Neuronal stem cell (in vitro differentiated cells): ENCODE results near the gene CCR1. TPM values are rescaled to one million over a fixed set of nuclear protein-coding genes. Genes with fewer than 3 reads are reported as not detected.

Experiments used
- DNase-seq: peaks from one replicate; pipeline ENCODE4 v3.0.0-alpha.2; 2013; ENCODE audit warnings: low spot score
- H2AFZ ChIP-seq: one replicate; pipeline ENCODE4 v1.6.1; 2013; ENCODE audit warnings: mild to moderate bottlenecking, low read length, inconsistent platforms
- H2AK5ac ChIP-seq: 2 replicates; pipeline ENCODE4 v1.6.1; 2013; ENCODE audit warnings: low read depth, mild to moderate bottlenecking, inconsistent platforms, low read length, moderate library complexity, mixed read lengths
- H2BK120ac ChIP-seq: 2 replicates; pipeline ENCODE4 v1.6.1; 2013; ENCODE audit warnings: low read depth, mild to moderate bottlenecking, inconsistent platforms, low read length, moderate library complexity, mixed read lengths
- H2BK12ac ChIP-seq: one replicate; pipeline ENCODE4 v1.6.1; 2013; ENCODE audit warnings: low read length, inconsistent platforms
- H2BK15ac ChIP-seq: 2 replicates; pipeline ENCODE4 v1.6.1; 2013; ENCODE audit warnings: mild to moderate bottlenecking, low read length, inconsistent platforms, mixed read lengths
- H2BK5ac ChIP-seq: one replicate; pipeline ENCODE4 v1.6.1; 2013; ENCODE audit warnings: inconsistent platforms, mild to moderate bottlenecking, low read length, moderate library complexity
- H3K14ac ChIP-seq: one replicate; pipeline ENCODE4 v1.6.1; 2013; ENCODE audit warnings: low read length, inconsistent platforms
- H3K18ac ChIP-seq: 2 replicates; pipeline ENCODE4 v1.6.1; 2013; ENCODE audit warnings: low read length, inconsistent platforms
- H3K23ac ChIP-seq: 2 replicates; pipeline ENCODE4 v1.6.1; 2013; ENCODE audit warnings: low read depth, mild to moderate bottlenecking, mixed read lengths, low read length, inconsistent platforms; ENCODE audit not compliant: poor library complexity
- H3K27ac ChIP-seq: replicated peaks from 3 replicates; pipeline ENCODE4 v1.5.1; 2013; ENCODE audit warnings: low read length, inconsistent platforms
- H3K27me3 ChIP-seq, 3 experiments: 2 replicates each; pipeline ENCODE4 v1.6.1; 2013; ENCODE audit warnings: low read length in 3 of 3, mild to moderate bottlenecking in 2 of 3, inconsistent platforms in 1 of 3, low read depth in 1 of 3, mixed read lengths in 1 of 3, moderate library complexity in 1 of 3; ENCODE audit not compliant: control insufficient read depth in 3 of 3, insufficient read depth in 3 of 3
- H3K36me3 ChIP-seq, 2 donors: replicated peaks in 1 of 2; 2 replicates each; pipeline ENCODE4 v1.6.1; 2013; ENCODE audit warnings: low read length in 2 of 2; ENCODE audit not compliant: control insufficient read depth in 2 of 2, insufficient read depth in 2 of 2
- H3K4ac ChIP-seq: 2 replicates; pipeline ENCODE4 v1.6.1; 2013; ENCODE audit warnings: inconsistent platforms, mild to moderate bottlenecking, low read length, moderate library complexity
- H3K4me1 ChIP-seq, 2 donors: 1 replicate in 1 of 2; 2 replicates in 1 of 2; pipeline ENCODE4 v1.6.1; 2013; ENCODE audit warnings: low read length in 2 of 2, low read depth in 1 of 2; ENCODE audit not compliant: control insufficient read depth in 2 of 2, insufficient read depth in 1 of 2
- H3K4me2 ChIP-seq: one replicate; pipeline ENCODE4 v1.6.1; 2013; ENCODE audit warnings: mild to moderate bottlenecking, low read length, inconsistent platforms; ENCODE audit not compliant: insufficient read depth, poor library complexity, severe bottlenecking
- H3K4me3 ChIP-seq, 2 donors: 2 replicates each; pipeline ENCODE4 v1.5.1; 2013; ENCODE audit warnings: low read length in 2 of 2, mild to moderate bottlenecking in 2 of 2, inconsistent platforms in 1 of 2, moderate library complexity in 1 of 2
- H3K79me1 ChIP-seq: one replicate; pipeline ENCODE4 v1.6.1; 2013; ENCODE audit warnings: low read depth, mild to moderate bottlenecking, inconsistent platforms, low read length, moderate library complexity
- H3K9ac ChIP-seq: one replicate; pipeline ENCODE4 v1.6.1; 2013; ENCODE audit warnings: mild to moderate bottlenecking, low read depth, low read length, inconsistent platforms; ENCODE audit not compliant: poor library complexity
- H3K9me3 ChIP-seq, 2 donors: replicated peaks in 1 of 2; 2 replicates each; pipeline versions ENCODE3 to v1.6.1; 2013; ENCODE audit warnings: low read length in 2 of 2, mild to moderate bottlenecking in 2 of 2, inconsistent platforms in 1 of 2, low read depth in 1 of 2, mixed read lengths in 1 of 2, moderate library complexity in 1 of 2; ENCODE audit not compliant: control insufficient read depth in 2 of 2, insufficient read depth in 1 of 2
- H4K8ac ChIP-seq: one replicate; pipeline ENCODE4 v1.6.1; 2013; ENCODE audit warnings: low read depth, mild to moderate bottlenecking, inconsistent platforms, low read length, moderate library complexity
- H4K91ac ChIP-seq: one replicate; pipeline ENCODE4 v1.6.1; 2013; ENCODE audit warnings: low read length, low read depth, mild to moderate bottlenecking, inconsistent platforms; ENCODE audit not compliant: poor library complexity
- WGBS, 2 donors: extraction: QIAGEN DNeasy Blood & Tissue Kit; methylation state at CpG; one replicate each; pipeline ENCODE4 v1.1.7; 2013; ENCODE audit warnings: missing lambda C conversion rate in 2 of 2, mixed read lengths in 1 of 2; ENCODE audit not compliant: insufficient read length in 2 of 2, insufficient replicate concordance in 1 of 2; ENCODE audit errors: extremely low coverage in 2 of 2; 5-methylcytosine and 5-hydroxymethylcytosine counted together
- polyA plus RNA-seq, 2 experiments: library from polyadenylated mRNA; stranded (reverse); fragments of 200-250 nt; gene quantifications; one replicate each; pipeline ENCODE4 v1.2.3, GENCODE V29; 2013

Gene CCR1
- polyA plus RNA-seq (2013, experiment 1 of 2), result 0.04 TPM
- polyA plus RNA-seq (2013, experiment 2 of 2), result 0.04 TPM

GRCh38 chr3:46208167-46208704 lies at the start of gene CCR1:
Gene CCR1 (minus strand): TSS chr3:46208313. CDS start chr3:46204313, 4,000 bp downstream.
- Histone ChIP-seq H2AFZ (peak within 1 kb of the TSS; percentile 81), H3K79me1 (no peaks in the 10 kb centered on the region), H3K27me3 (no peaks in the 10 kb centered on the region), H3K23ac (no peak within 1 kb of the TSS), H4K91ac (no peak within 1 kb of the TSS), H3K36me3 (no peaks in the 10 kb centered on the region), H4K8ac (no peak within 1 kb of the TSS), H2BK12ac (no peak within 1 kb of the TSS), H3K18ac (no peak within 1 kb of the TSS), H2BK120ac (no peak within 1 kb of the TSS), H3K9me3 (no peaks in the 10 kb centered on the region), H3K27ac (no peak within 1 kb of the TSS), H2AK5ac (no peak within 1 kb of the TSS), H3K4me2 (no peak within 1 kb of the TSS), H2BK15ac (no peak within 1 kb of the TSS), H3K4me3 (no peak within 1 kb of the TSS), H3K4ac (no peak within 1 kb of the TSS), H3K14ac (no peak within 1 kb of the TSS), H2BK5ac (no peak within 1 kb of the TSS), H3K9ac (no peak within 1 kb of the TSS), H3K4me1 (no peaks in the 10 kb centered on the region)
- DNase-seq, result peak; percentile 18
- no CpG with 5 or more reads among the region's 3 CpGs for WGBS, 2 donors

GRCh38 chr3:46252980-46253379 lies 44.9 kb upstream of the CCR1 start:
- H4K8ac ChIP-seq, result no peak overlapping the region
- no peak overlapping the region for H3K4me3 ChIP-seq
- no peak overlapping the region for H2BK15ac ChIP-seq
- H3K14ac ChIP-seq, result no peak overlapping the region
- H2BK5ac ChIP-seq, result no peak overlapping the region
- no peak overlapping the region for H3K27ac ChIP-seq
- no peak overlapping the region for H3K23ac ChIP-seq
- no peak overlapping the region for H3K18ac ChIP-seq
- no CpG with 5 or more reads among the region's 1 CpG for WGBS, 2 donors
- H3K9ac ChIP-seq, result no peak overlapping the region
- H4K91ac ChIP-seq, result no peak overlapping the region
- no peak overlapping the region for H2AK5ac ChIP-seq
- no peaks in the 10 kb centered on the region for H3K79me1 ChIP-seq
- no peak overlapping the region for H3K4ac ChIP-seq
- DNase-seq, result no peak
- H3K9me3 ChIP-seq, result no peaks in the 10 kb centered on the region
- H3K4me1 ChIP-seq, result no peaks in the 10 kb centered on the region
- H3K27me3 ChIP-seq, result no peaks in the 10 kb centered on the region
- no peak overlapping the region for H2AFZ ChIP-seq
- no peak overlapping the region for H2BK120ac ChIP-seq
- H3K36me3 ChIP-seq, result no peaks in the 10 kb centered on the region
- H3K4me2 ChIP-seq, result no peak overlapping the region
- H2BK12ac ChIP-seq, result no peak overlapping the region

- Histone ChIP-seq H3K18ac (no peak overlapping the region), H2BK15ac (no peak overlapping the region), H2AK5ac (no peak overlapping the region), H3K36me3 (no peaks in the 10 kb centered on the region), H3K4me2 (no peak overlapping the region), H3K4ac (no peak overlapping the region), H2BK120ac (no peak overlapping the region), H3K27ac (no peak overlapping the region), H4K91ac (no peak overlapping the region), H3K79me1 (no peaks in the 10 kb centered on the region), H3K27me3 (peaks cover 0 to 2% (median 0%) of the 10 kb centered on the region in 3 experiments), H3K14ac (no peak overlapping the region), H2BK12ac (no peak overlapping the region), H3K9ac (no peak overlapping the region), H3K23ac (no peak overlapping the region), H2AFZ (no peak overlapping the region), H3K4me1 (no peaks in the 10 kb centered on the region), H4K8ac (no peak overlapping the region), H3K4me3 (no peak overlapping the region), H2BK5ac (no peak overlapping the region), H3K9me3 (no peaks in the 10 kb centered on the region)
- no peak for DNase-seq
- no CpG with 5 or more reads among the region's 3 CpGs for WGBS, 2 donors
Measured at GRCh38 chr3:46245146-46245545, 37.0 kb upstream of the CCR1 start.

- Histone ChIP-seq H3K27ac (no peak overlapping the region), H2AK5ac (no peak overlapping the region), H3K9me3 (no peaks in the 10 kb centered on the region), H2BK120ac (no peak overlapping the region), H3K79me1 (no peaks in the 10 kb centered on the region), H4K8ac (no peak overlapping the region), H3K18ac (no peak overlapping the region), H2BK5ac (no peak overlapping the region), H3K4me3 (no peak overlapping the region), H3K36me3 (no peaks in the 10 kb centered on the region), H3K27me3 (peaks cover 0 to 2% (median 0%) of the 10 kb centered on the region in 3 experiments), H3K23ac (no peak overlapping the region), H3K4me1 (no peaks in the 10 kb centered on the region), H2BK12ac (no peak overlapping the region), H4K91ac (no peak overlapping the region), H3K14ac (no peak overlapping the region), H3K4me2 (no peak overlapping the region), H3K9ac (no peak overlapping the region), H2AFZ (no peak overlapping the region), H3K4ac (no peak overlapping the region), H2BK15ac (no peak overlapping the region)
- no CpG with 5 or more reads among the region's 2 CpGs for WGBS, 2 donors
- no peak for DNase-seq
Measured at GRCh38 chr3:46243560-46243959, 35.4 kb upstream of the CCR1 start.
